HepG2 (cell line): Measurements from ENCODE around the gene FGD4. TPM values are rescaled to one million over a fixed set of nuclear protein-coding genes. Genes with fewer than 3 reads are reported as not detected.
A peak's percentile ranks its signal among the peaks of the same experiment; 100 is the strongest.

Source experiments
- ATF5 ChIP-seq: sonication (generic); formaldehyde crosslinking; IDR thresholded peaks from 2 replicates; pipeline ENCODE4 v1.4.0; 2020; ENCODE audit warnings: mild to moderate bottlenecking, low read depth, missing genetic modification reagents
- CTCF ChIP-seq: sonication (generic); formaldehyde crosslinking; IDR thresholded peaks from 2 replicates; pipeline ENCODE4 v1.5.0; 2020; ENCODE audit warnings: mild to moderate bottlenecking, missing genetic modification reagents, moderate library complexity
- FOXA3 ChIP-seq: IDR thresholded peaks from 2 replicates; pipeline ENCODE4 v1.6.1; 2016; ENCODE audit warnings: missing genetic modification reagents, missing compliant biosample characterization
- IKZF5 ChIP-seq: IDR thresholded peaks from 2 replicates; pipeline ENCODE4 v1.6.1; 2018; ENCODE audit warnings: missing genetic modification reagents, mild to moderate bottlenecking, missing compliant biosample characterization
- KLF6 ChIP-seq: IDR thresholded peaks from 2 replicates; pipeline ENCODE4 v1.8.0; 2016; ENCODE audit warnings: missing biosample characterization, missing genetic modification reagents
- MAX ChIP-seq: IDR thresholded peaks from 2 replicates; pipeline ENCODE4 v1.6.1; 2012; ENCODE audit warnings: inconsistent platforms
- NR0B2 ChIP-seq: sonication (generic); formaldehyde crosslinking; IDR thresholded peaks from 2 replicates; pipeline ENCODE4 v1.4.0; 2020; ENCODE audit warnings: mild to moderate bottlenecking, missing genetic modification reagents
- PAF1 ChIP-seq: IDR thresholded peaks from 2 replicates; pipeline ENCODE4 v1.6.1; 2016; ENCODE audit warnings: missing genetic modification reagents, missing compliant biosample characterization
- PRDM15 ChIP-seq: sonication (generic); formaldehyde crosslinking; IDR thresholded peaks from 2 replicates; pipeline ENCODE4 v1.4.0; 2020; ENCODE audit warnings: missing genetic modification reagents
- RBM22 ChIP-seq: fragments of 200-400 bp; formaldehyde crosslinking; optimal IDR thresholded peaks from 2 replicates; pipeline ENCODE3; 2017; ENCODE audit warnings: mild to moderate bottlenecking, low read length, moderate library complexity
- TBP ChIP-seq: sonication (generic); formaldehyde crosslinking; IDR thresholded peaks from 2 replicates; pipeline ENCODE4 v1.5.0; 2020; ENCODE audit warnings: missing genetic modification reagents
- TOE1 ChIP-seq: sonication (generic); formaldehyde crosslinking; IDR thresholded peaks from 2 replicates; pipeline ENCODE4 v1.4.0; 2020; ENCODE audit warnings: mild to moderate bottlenecking, missing genetic modification reagents
- ZBTB38 ChIP-seq: sonication (generic); formaldehyde crosslinking; IDR thresholded peaks from 2 replicates; pipeline ENCODE4 v1.5.1; 2020; ENCODE audit warnings: mild to moderate bottlenecking, missing genetic modification reagents
- ZFP41 ChIP-seq: sonication (generic); formaldehyde crosslinking; IDR thresholded peaks from 2 replicates; pipeline ENCODE4 v1.4.0; 2020; ENCODE audit warnings: mild to moderate bottlenecking, missing genetic modification reagents, borderline replicate concordance
- ZNF230 ChIP-seq: sonication (generic); formaldehyde crosslinking; IDR thresholded peaks from 2 replicates; pipeline ENCODE4 v1.4.0; 2020; ENCODE audit warnings: mild to moderate bottlenecking, missing genetic modification reagents
- ZNF263 ChIP-seq: sonication (generic); formaldehyde crosslinking; IDR thresholded peaks from 2 replicates; pipeline ENCODE4 v1.4.0; 2020; ENCODE audit warnings: missing genetic modification reagents
- ZNF44 ChIP-seq: sonication (generic); formaldehyde crosslinking; IDR thresholded peaks from 2 replicates; pipeline ENCODE4 v1.5.1; 2020; ENCODE audit warnings: mild to moderate bottlenecking, missing genetic modification reagents
- ZNF652 ChIP-seq: IDR thresholded peaks from 2 replicates; pipeline ENCODE4 v1.6.1; 2016; ENCODE audit warnings: low read depth, borderline replicate concordance
- polyA plus RNA-seq, 8 experiments: library from polyadenylated mRNA; depleted of rRNA in 3 of 8; stranded (reverse) in 7 of 8; unstranded in 1 of 8; fragments of >200 nt; fragmentation: Illumina TruSeq in 4 of 8; extraction: Trizol in 4 of 8; gene quantifications; 2 replicates each; pipeline versions ENCODE4 v1.2.1 to v1.2.3, GENCODE V29; 2011 to 2016; ENCODE audit warnings: low read depth in 4 of 8, missing spikeins in 1 of 8, mixed read lengths in 1 of 8; ENCODE audit not compliant: insufficient read depth in 1 of 8
- total RNA-seq, 5 experiments: library from RNA; depleted of rRNA; stranded (reverse); fragments of >200 nt; fragmentation: Illumina TruSeq; extraction: Trizol; gene quantifications; 2 replicates each; pipeline ENCODE4 v1.2.3, GENCODE V29; 2016; ENCODE audit warnings: low read depth in 1 of 5

The FGD4 gene
- total and polyA plus RNA-seq, 2 of the 13 experiments (the other 11 are each of a cell fraction or from before 2014, with no cell fraction given): 4.6 to 6.6 TPM

GRCh38 chr12:32399370-32400113, at the start of gene FGD4 (continued):
- TF ChIP-seq RBM22: no peak
- TF ChIP-seq IKZF5: peak; percentile 60; the same call in 1 of the 2 replicates
- TF ChIP-seq FOXA3: peak; percentile 16; the same call in 1 of the 2 replicates
- no peak; the same call in 1 of the 2 replicates for TF ChIP-seq ATF5 (CRISPR knock-in tag)
- TF ChIP-seq ZNF652 (CRISPR knock-in tag): 0 out of 2 replicates have a peak, but pooled peaks have one; percentile 32
- no peak for TF ChIP-seq TOE1
- TF ChIP-seq PRDM15 (CRISPR knock-in tag): 0 out of 2 replicates have a peak, but pooled peaks have one; percentile 36
- TF ChIP-seq ZNF263 (CRISPR knock-in tag): peak; percentile 91
- peak; percentile 18; the same call in 1 of the 2 replicates for TF ChIP-seq ZBTB38 (CRISPR knock-in tag)
- TF ChIP-seq ZNF44: no peak
- TF ChIP-seq KLF6 (CRISPR knock-in tag): peak; percentile 40; the same call in 1 of the 2 replicates
- no peak for TF ChIP-seq TBP (CRISPR knock-in tag)
- peak; percentile 77 for TF ChIP-seq CTCF (CRISPR knock-in tag)
- no peak for TF ChIP-seq PAF1 (CRISPR knock-in tag)
- peak; percentile 29; the same call in 1 of the 2 replicates for TF ChIP-seq NR0B2 (CRISPR knock-in tag)
- TF ChIP-seq ZNF230: no peak
- no peak for TF ChIP-seq ZFP41 (CRISPR knock-in tag)
- peak; percentile 58 for TF ChIP-seq MAX
